ENCODE data around the gene MED10.

The MED10 gene

GRCh38 chr5:6350277-6351090, 27.9 kb downstream of the MED10 start:
- DNase-seq (ENCODE audit: low read depth in 2 of 2) = no peak

DNA sequence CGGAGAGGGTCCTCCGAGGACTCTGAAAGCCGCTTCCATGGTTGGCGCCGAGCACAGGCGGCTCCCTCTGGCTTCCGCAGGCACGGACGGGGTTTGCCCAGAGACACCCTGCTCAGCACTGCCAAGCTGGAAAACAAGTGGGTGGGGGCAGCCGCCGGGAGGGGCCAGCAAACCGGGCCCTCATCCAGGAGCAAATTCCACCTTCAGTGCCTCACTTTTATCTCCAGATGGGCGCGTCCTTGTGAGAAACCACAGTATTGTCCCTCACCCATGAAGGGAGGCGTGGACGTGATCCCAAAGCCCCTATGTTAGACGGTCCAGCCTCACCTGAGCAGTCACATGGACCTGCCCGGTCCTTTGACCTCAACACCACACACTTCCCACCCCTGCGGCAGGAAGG, 29.0 kb downstream of the MED10 start:
- no peak for DNase-seq (ENCODE audit: low read depth in 2 of 2)

GRCh38 chr5:6348476-6349000, 29.8 kb downstream of the MED10 start:
- no peak for DNase-seq (ENCODE audit: low read depth in 2 of 2)

DNA sequence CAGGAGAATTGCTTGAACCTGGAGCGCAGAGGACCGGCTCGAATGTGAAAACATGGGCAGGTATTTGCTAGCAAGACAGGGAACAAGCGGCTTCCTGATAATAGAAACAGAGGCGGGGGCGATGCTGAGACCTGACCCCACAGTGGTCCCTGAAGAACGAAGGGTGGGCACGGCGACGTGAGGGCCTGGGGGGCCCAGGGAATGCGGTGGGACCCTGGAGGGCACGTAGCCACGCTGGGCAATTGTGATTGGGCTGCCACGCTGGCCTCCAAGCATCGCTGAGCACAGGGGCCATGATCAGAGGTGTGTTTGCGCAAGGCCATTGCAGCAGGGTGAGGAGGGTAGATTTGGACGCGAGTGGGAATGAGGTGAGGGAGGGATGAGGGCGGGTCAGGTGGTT, 30.7 kb downstream of the MED10 start:
- DNase-seq (ENCODE audit: low read depth in 2 of 2) = no peak

GRCh38 chr5:6347165-6347564, 31.2 kb downstream of the MED10 start:
- DNase-seq (ENCODE audit: low read depth in 2 of 2) = no peak

- no peak for DNase-seq (ENCODE audit: low read depth in 2 of 2)
These were observed 33.8 kb downstream of the MED10 start for GRCh38 chr5:6344593-6344989.

- DNase-seq (ENCODE audit: low read depth in 2 of 2) = no peak
These were observed 34.3 kb downstream of the MED10 start for GRCh38 chr5:6343951-6344592.

GRCh38 chr5:6342689-6343315, 35.5 kb downstream of the MED10 start:
- no peak for DNase-seq (ENCODE audit: low read depth in 2 of 2)

GRCh38 chr5:6340100-6340499, 38.2 kb downstream of the MED10 start:
- no peak for DNase-seq (ENCODE audit: low read depth in 2 of 2)

DNA sequence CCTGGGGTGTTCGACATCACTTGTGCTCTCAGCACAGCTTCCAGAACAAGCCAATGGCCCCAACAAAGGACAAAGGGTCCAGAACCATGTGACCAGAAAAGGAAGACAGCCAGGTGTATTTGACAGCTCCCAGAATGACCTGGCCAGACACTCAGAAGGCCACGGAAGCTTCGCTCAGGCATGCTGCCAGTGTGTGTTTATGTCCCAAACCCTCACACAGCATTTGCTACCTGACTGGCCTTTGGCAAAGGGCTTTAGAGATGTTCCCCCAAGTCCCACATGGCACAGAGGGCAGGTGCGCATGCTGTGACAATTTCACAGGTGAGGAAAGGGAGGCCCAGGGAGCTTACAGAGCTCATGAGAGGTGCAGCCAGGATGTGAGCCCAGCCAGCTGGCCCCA, 39.5 kb downstream of the MED10 start:
- DNase-seq (ENCODE audit: low read depth in 2 of 2) = no peak

DNA sequence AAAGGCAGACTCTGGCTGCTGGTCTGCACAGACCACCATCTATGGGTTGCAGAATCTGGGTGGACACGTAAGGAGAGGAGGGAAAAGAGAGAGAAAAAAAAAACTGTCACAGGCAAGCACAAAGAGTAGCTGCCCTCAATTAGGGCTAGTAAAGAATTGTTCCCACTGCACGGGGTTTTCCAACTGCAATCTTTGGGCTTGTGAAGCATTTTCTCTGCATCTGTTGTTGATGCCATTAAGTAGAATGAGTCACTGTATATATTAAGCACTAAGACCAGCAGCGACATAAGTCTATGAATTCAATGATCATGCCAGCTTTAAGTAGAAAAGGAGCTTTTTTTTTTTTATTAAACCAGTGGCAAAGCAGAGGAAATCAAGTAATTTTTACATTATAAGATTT, 40.2 kb downstream of the MED10 start:
- DNase-seq (ENCODE audit: low read depth in 2 of 2) = no peak

GRCh38 chr5:6333182-6333905, 45.0 kb downstream of the MED10 start:
- DNase-seq (ENCODE audit: low read depth in 2 of 2) = no peak

GRCh38 chr5:6328173-6328572, 50.2 kb downstream of the MED10 start:
- DNase-seq (ENCODE audit: low read depth in 2 of 2) = no peak

- no peak for DNase-seq (ENCODE audit: low read depth in 2 of 2)
These were observed 51.6 kb downstream of the MED10 start for GRCh38 chr5:6326776-6327175.

GRCh38 chr5:6322163-6322713, 56.1 kb downstream of the MED10 start:
- no peak for DNase-seq (ENCODE audit: low read depth in 2 of 2)
